Lower leg skin (tissue), 4 donors: ENCODE measurements around the gene CS. TPM values are rescaled to one million over a fixed set of nuclear protein-coding genes. Genes with fewer than 3 reads are reported as not detected.
"Not testable (repeated sequence)": the region's sequence is repeated elsewhere in the genome, so short reads cannot be mapped to it uniquely, and the experiment has no call there.

Experiments used
- DNase-seq, 2 donors: peaks; one replicate each; pipeline ENCODE4 v3.0.0-alpha.2; 2019; ENCODE audit warnings: low spot score in 2 of 2
- H3K4me3 ChIP-seq: fragments of 200-600 bp; sonication (generic); 2 replicates; pipeline ENCODE4 v1.5.1; 2017; ENCODE audit warnings: mild to moderate bottlenecking, low read depth; ENCODE audit not compliant: poor library complexity, severe bottlenecking
- CTCF ChIP-seq, 3 donors: fragments of 450-650 bp; IDR thresholded peaks; one replicate each; pipeline ENCODE4 v1.5.1; 2016; ENCODE audit warnings: antibody characterized with exemption in 3 of 3, mild to moderate bottlenecking in 3 of 3, moderate library complexity in 2 of 3
- POLR2A ChIP-seq, 2 donors: fragments of 450-650 bp; IDR thresholded peaks; one replicate each; pipeline ENCODE4 v1.6.1; 2016 to 2017; ENCODE audit warnings: antibody characterized with exemption in 2 of 2, mild to moderate bottlenecking in 1 of 2, moderate library complexity in 1 of 2
- WGBS, 2 donors: methylation state at CpG; one replicate each; pipeline ENCODE4 v1.1.5; 2018; 5-methylcytosine and 5-hydroxymethylcytosine counted together
- intact Hi-C: fragments of 100-400 bp; cut with DNase I; formaldehyde crosslinking; loops from one replicate; pipeline ENCODE4 v1.15.0; 2023; ENCODE audit warnings: low total_unique reads
- total RNA-seq, 4 donors: library from RNA; depleted of rRNA; stranded (reverse); fragments of >200 nt; gene quantifications; one replicate each; pipeline ENCODE4 v1.1.0, GENCODE V29; 2016

CS gene
- total RNA-seq, 4 donors from 2014 or later = 118 to 156 (median 150) TPM

- DNase-seq = no peak
Observed at GRCh38 chr12:56293795-56294194, 6.3 kb downstream of the CS start.

GRCh38 chr12:56288705-56289387 lies 11.3 kb downstream of the CS start:
- WGBS, 2 donors = 80 to 90% methylated on average over 3 of the region's 3 CpGs
- TF ChIP-seq POLR2A (IDR thresholded peaks at IDR 0.05) = no peak
- no peak for TF ChIP-seq CTCF (IDR thresholded peaks at IDR 0.05)
- intact Hi-C loops = no loop called here
- no peak for DNase-seq
- H3K4me3 ChIP-seq = no peak overlapping the region

More at GRCh38 chr12:56293795-56294194, 6.3 kb downstream of the CS start:
- intact Hi-C loops = no loop called here
- H3K4me3 ChIP-seq = no peak overlapping the region
- TF ChIP-seq CTCF (IDR thresholded peaks at IDR 0.05) = no peak
- TF ChIP-seq POLR2A (IDR thresholded peaks at IDR 0.05) = no peak
- 80 to 87% methylated on average over 5 of the region's 5 CpGs for WGBS, 2 donors

- no peak overlapping the region for H3K4me3 ChIP-seq
- intact Hi-C loops = no loop called here
- WGBS, 2 donors = 69 to 71% methylated on average over 4 of the region's 4 CpGs
- TF ChIP-seq CTCF (IDR thresholded peaks at IDR 0.05) (no peak), POLR2A (IDR thresholded peaks at IDR 0.05) (no peak)
- DNase-seq = no peak
Observed at GRCh38 chr12:56286044-56286830, 13.9 kb downstream of the CS start.

GRCh38 chr12:56284263-56284662 lies 15.9 kb downstream of the CS start:
- DNase-seq, H3K4me3 ChIP-seq, intact Hi-C loops: not testable (repeated sequence)
- WGBS, 2 donors = 83 to 92% methylated on average over 5 of the region's 5 CpGs

GRCh38 chr12:56282579-56282978 lies 17.6 kb downstream of the CS start:
- intact Hi-C loops = no loop called here
- DNase-seq = no peak
- TF ChIP-seq POLR2A (IDR thresholded peaks at IDR 0.05) (no peak), CTCF (IDR thresholded peaks at IDR 0.05) (no peak)
- WGBS, 2 donors = 96 to 99% methylated on average over 2 of the region's 2 CpGs
- H3K4me3 ChIP-seq = no peak overlapping the region

- TF ChIP-seq CTCF (IDR thresholded peaks at IDR 0.05) (no peak), POLR2A (IDR thresholded peaks at IDR 0.05) (no peak)
- 89 to 91% methylated on average over 6 of the region's 6 CpGs for WGBS, 2 donors
- H3K4me3 ChIP-seq = no peak overlapping the region
- DNase-seq = no peak
- intact Hi-C loops = no loop called here
Observed at GRCh38 chr12:56282030-56282429, 18.1 kb downstream of the CS start.
